NCI-H1105 treated with DMSO at 0.1 percent for 48 hours (cell line): ENCODE measurements around the gene SORD.

ENCODE experiments used
- DNase-seq: peaks from one replicate; lab custom pipeline; 2025; lab: John Stamatoyannopoulos, UW

Gene SORD

DNA sequence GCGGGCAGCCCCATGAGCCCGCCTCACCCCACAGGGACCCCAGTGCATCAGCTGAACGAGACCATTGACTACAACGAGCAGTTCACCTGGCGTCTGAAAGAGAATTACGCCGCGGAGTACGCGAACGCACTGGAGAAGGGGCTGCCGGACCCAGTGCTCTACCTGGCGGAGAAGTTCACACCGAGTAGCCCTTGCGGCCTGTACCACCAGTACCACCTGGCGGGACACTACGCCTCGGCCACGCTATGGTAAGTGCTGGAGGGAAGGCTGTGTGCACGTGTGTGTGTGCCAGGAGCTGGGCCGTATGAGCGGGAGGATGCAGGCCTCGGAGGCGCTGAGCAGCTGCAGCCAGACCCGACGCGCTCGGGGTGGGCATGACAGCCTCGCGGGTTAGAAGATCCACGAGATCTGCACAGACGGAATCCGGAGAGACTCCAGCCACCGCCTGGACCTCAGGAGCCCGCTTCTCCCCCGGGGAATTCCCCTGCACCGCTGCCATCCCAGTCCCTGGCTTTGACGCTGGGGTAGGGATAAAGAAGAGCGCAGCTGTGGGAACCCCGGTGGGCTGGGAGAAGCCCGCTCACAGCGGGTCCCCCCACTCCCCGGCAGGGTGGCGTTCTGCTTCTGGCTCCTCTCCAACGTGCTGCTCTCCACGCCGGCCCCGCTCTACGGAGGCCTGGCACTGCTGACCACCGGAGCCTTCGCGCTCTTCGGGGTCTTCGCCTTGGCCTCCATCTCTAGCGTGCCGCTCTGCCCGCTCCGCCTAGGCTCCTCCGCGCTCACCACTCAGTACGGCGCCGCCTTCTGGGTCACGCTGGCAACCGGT is 93.7 kb downstream of the SORD start:
- no peak for DNase-seq

DNA sequence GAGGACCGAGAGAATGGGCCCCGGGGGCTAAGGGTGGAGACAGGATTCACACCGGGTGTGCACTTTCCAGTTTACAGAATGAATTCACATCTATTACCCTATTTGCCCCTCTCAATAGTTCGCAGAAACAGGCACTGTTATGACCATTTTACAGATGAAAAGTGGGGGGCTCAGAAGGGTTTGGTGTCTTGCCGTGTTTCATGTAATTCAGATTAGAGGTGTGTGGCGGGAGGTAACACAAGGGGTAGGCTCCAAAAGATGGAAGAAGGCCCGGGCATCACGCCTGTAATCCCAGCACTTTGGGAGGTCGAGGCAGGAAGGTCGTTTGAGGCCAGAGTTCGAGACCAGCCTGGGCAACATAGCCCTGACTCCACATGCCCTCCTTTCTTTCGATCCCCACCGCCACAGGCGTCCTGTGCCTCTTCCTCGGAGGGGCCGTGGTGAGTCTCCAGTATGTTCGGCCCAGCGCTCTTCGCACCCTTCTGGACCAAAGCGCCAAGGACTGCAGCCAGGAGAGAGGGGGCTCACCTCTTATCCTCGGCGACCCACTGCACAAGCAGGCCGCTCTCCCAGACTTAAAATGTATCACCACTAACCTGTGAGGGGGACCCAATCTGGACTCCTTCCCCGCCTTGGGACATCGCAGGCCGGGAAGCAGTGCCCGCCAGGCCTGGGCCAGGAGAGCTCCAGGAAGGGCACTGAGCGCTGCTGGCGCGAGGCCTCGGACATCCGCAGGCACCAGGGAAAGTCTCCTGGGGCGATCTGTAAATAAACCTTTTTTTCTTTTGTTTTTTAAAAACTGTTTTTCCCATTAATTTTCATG is 94.5 kb downstream of the SORD start:
- DNase-seq: no peak

DNA sequence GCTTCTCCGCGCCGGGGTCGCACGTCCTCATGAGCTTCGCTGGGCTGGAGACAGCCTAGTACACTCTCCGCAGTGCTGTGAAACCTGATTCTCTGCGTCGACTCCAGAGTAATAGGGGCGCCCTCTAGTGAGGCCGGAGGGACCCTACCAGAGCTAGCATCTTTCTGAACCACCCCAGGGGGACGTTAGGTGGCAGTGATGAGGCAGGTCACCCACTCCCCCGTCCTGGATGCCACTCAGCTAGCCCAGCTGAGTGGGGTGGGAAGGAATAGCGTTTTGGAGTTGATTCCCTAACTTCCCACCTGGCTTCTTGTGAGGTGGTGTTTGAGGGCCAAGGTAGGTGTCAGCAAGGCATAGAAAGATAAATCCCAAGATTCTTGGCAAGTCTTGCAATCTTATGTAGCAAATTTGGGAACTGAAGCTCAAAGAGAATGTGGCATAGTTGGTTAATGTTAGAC is 95.2 kb downstream of the SORD start:
- peak; percentile 81 for DNase-seq

DNA sequence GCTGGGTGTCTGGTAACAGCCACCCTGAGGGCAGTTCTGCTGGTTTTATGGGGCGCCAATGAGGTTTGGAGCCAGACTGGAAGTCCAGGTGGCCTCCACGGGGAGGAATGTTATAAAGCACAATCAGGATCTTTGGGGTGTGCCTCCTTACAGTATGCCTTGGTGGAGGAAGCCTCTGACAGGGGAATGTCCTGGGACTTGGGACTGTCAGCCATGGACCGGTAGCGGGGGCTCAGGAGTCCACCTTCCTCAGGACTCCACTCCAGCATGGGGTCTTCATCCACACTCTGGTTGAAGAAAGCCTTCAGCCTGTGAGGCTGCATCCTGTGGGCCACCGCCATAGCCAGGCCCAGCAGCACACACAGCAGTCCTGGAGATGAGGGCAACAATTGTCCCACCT is 96.0 kb downstream of the SORD start:
- DNase-seq: no peak

DNA sequence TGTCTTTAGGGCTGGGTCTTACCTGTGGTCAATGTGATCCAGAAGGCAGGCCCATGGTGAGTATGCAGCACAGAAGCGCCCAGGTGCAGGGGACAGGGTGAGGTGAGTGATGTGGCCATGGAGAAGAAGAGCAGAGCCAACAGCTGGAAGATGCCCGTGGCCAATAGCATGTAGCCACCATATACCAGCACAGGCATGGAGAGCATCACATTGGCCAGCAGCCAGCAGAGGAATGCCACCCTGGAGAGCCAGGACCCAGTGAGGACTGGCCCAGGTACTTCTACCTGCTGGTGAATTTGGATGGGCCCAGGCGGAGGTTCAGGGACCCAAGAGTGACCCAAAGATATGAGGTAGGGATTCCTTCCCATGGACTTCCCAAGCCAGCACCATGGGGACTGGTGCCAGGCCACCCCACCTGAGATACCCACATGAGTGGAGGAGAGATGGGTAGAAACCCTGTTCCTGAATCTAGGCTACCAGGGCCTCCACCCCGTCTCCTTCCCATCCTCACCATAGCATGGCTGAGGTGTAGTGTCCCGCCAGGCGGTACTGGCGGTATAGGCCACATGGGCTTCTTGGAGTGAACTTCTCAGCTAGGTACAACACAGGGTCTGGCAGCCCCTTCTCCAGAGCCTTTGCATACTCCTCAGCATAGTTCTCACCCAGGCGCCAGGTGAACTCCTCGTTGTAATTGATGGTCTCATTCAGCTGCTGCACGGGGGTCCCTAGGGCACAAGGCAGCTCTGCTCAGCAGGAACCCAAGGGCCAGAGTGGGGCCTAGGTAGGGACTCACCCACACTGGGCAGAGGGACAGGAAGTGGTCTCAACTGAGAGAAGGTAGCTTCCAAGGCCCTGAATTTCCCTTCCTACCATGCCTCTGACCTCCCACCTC is 97.3 kb downstream of the SORD start:
- no peak for DNase-seq

DNA sequence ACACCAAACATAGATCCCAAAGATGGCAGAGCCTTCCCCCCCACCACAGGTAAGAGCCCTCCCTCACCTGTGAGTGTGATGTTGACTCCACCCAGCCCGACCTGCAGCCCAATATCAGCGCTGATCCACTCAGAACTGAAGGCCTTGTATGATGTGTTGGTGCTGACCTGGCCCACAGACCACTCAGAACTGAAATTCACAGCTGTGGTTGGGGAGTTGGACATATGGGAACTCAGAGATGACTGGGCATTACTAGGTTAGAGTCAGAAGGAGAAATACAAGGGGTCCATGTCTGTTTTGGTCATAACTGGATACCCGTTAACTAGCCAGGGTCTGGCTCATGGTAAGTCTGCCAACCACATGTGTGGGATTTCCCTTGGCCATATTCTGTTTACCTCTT is 98.0 kb downstream of the SORD start:
- DNase-seq: no peak

DNA sequence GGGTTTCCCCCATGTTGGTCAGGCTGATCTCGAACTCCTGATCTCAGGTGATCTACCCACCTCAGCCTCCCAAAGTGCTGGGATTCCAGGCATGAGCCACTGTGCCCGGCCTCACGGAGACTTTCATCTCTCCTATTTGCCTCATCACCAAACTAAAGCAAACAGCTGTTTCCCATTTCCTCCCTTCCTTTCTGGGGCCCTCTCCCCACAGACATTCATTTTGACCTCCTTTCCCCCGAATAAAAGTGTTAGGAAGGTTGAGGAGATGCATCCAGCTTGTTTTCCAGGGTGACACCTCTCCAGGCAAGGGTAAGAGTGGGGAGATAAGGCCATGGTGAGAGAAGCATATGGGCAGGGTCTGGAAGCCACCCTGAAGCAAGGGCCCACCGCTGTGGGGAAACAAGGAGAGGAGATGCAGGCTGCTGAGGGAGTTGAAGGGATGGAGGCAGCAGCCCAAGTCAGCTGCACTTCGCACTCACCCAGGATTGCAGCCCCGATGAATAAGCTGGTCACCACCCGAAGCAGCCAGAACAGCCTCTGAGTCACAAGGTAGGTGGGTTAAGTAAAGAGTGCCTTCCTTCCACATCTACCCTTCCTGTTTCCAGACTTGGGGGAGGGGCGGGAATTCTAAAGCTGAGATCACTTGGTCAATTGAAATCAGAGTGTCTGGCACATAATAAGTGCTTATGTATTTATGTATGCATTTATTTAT is 98.9 kb downstream of the SORD start:
- DNase-seq: no peak

DNA sequence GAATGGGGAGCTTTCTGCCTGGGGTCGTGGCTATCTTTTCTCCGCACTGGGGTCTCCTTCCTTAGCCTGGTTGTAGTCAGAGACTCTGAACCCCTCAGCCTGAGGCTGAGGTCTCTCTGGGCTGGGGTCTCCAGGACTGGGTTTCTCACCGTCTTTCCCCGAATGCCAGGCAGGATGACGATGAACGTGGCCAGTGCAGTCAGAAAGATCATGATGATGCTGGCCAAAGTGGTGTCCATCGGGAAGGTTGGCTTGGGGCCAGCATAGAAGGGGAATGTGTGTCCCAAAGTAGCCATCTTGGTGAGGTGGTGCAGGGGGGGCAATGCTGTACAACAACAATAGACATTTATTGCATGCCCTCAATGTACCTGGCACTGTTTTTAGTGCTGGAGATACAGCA is 99.7 kb downstream of the SORD start:
- no peak for DNase-seq

DNA sequence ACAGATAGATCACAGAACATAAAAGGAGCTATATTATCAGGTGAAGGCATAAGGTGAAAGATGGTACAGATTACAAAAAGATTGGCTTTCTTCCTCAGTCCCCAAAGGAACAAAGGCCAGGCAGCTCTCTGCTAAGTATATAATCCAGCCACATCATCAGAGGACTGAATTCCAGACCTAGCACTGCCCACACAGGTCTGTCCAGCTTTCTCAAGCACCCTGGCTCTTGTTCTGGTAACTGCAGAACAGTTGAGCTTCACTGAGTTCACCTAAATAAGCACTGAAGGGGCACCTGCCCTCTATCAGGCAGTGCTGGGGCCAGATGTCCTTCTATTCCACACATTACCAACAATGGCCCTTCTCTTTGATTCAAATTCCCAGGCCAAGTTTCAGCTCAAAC is 100.4 kb downstream of the SORD start:
- no peak for DNase-seq

DNA sequence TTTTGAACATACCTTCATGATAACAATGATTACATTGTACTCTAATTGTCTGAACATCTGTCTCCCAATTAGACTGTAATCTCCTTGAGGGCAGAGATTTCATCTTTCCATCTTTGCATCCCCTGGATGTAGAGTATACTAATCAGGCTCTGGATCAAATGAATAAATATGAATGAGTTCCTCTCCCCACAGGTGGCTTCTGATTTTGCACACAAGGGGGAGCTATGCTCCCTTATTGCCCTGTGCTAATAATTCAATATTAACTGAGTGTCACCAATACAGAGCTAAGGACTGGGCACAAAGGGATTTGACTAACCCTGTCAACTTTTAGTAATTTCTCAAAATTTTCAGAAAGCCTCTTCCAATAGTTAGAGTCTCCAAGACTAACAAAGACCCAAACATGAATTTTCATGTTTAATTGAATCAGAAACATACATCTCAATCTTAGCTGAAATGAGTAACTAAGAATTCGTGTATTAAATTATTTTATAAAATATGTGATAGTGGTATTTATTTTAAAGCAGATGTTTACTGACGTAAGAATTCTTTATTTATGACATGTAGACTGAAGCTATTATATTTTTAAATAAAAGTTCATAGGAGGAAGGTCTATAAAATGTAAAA is 103.7 kb downstream of the SORD start:
- no peak for DNase-seq
